ENCODE measurements around the gene ARHGAP45.

ARHGAP45 gene

DNA sequence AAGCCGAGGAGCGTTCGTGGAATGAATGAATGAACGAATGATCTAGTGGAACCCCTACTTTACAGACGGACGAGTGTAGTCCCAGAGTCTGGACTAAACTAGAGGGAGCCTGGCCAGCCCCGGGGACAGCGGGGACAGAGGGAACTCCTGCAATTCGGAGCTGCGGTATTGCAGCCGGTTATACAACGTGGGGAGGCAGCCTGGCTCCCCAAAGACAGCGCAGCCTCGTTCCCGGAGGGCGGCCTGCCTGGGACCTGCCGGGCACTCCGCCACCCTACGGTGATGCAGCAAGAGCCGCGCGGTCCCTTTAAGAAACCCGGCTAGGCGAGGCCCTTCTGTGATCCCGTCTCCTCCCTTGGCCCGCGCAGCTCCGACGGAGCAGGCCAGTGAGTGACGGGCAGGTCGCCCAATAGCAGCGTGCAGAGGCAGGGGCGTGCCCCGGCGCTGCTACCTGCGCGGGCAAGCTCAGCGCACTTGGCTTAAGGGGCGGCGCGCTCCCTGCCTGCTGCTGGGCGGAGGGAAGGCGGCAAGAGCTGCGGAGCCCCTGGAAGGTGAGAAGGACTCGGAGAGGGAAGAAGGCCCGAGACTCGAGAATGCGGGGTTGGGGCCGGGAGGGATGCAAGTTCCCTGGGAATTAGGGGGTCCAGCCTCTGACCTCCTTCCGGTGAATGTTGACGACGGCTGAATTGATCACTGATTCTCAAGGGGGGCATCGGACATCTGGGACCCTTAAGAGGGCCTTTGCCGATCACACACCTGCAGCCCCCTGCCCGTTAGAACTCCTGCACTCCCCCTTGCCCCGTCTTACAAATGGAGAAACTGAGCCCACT lies 27.1 kb upstream of the ARHGAP45 start, which contains the start of gene ABCA7:
Gene ABCA7 (plus strand): TSS at position 462 of the 830 bp plus-strand sequence. CDS start 1,255 bp downstream, outside the sequence.
- peaks cover 0 to 59% (median 54%) of the 10 kb centered on the region in 5 donors for H3K4me1 ChIP-seq (ENCODE audit: control insufficient read depth in 5 of 5, insufficient read depth in 5 of 5, low read length in 5 of 5)

DNA sequence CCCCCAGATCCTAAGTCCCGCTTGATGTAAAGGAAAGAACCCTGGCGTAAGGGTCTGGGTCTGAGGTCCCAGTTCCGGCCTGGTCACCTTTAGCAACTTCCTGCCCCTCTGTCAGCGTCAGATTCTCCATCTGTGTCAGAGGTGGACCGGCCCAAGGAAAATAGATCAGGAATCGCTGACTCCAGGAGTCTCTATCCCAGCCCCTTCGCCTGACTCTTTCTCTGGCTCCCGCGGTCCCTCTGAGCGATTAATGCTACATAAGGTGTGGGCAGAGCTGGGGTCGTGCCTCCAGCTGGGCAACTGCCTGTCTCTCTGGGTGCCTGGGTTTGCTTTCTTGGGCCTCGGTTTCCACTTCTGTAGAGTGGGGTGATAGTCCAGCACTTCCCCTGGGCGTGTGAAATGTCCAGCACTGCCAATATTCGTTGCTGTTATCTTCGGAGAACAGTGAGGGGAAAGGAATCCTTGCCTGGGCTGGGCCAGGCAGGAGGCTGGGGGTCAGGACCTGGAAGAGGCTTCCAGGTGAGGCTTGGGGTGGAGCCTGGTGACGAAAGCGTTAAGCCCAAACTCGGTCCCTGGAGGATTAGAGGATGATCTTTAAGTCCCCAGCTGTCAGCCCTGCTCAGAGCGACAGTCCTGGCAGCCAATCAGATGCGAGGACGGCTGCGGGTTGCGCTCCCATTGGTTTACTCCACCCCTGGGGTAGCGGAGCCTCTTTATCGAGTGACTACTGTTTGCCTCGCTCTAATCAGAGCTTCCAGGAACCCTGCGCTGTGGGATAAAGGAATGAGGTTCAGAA lies 26.3 kb upstream of the ARHGAP45 start:
- peak overlapping the region; percentile 65 for H3K27ac ChIP-seq (ENCODE audit: low read depth, low read length)
- H3K27me3 ChIP-seq (ENCODE audit: control insufficient read depth in 5 of 5, insufficient read depth in 4 of 5, low read length in 5 of 5), result no peaks in the 10 kb centered on the region
- peaks cover 0 to 59% (median 54%) of the 10 kb centered on the region in 5 donors for H3K4me1 ChIP-seq (ENCODE audit: control insufficient read depth in 5 of 5, insufficient read depth in 5 of 5, low read length in 5 of 5)
- no peaks in the 10 kb centered on the region for H3K9me3 ChIP-seq (ENCODE audit: control insufficient read depth in 5 of 5, low read length in 5 of 5)
- peaks cover 0 to 20% (median 10%) of the 10 kb centered on the region in 5 donors for H3K36me3 ChIP-seq (ENCODE audit: control insufficient read depth in 5 of 5, insufficient read depth in 5 of 5, low read length in 5 of 5)
- H3K4me3 ChIP-seq (ENCODE audit: low read depth in 1 of 5, low read length in 5 of 5), result peak overlapping the region; percentile 67 to 86 (median 81)
- H3K9ac ChIP-seq (ENCODE audit: low read length in 5 of 5), result peak overlapping the region in 4 of 5 donors; percentile 43 to 73 (median 64)

More for the DNA sequence above, 27.1 kb upstream of the ARHGAP45 start, which contains the start of gene ABCA7:
- Histone ChIP-seq H3K9me3 (ENCODE audit: control insufficient read depth in 5 of 5, low read length in 5 of 5) (no peaks in the 10 kb centered on the region), H3K27me3 (ENCODE audit: control insufficient read depth in 5 of 5, insufficient read depth in 4 of 5, low read length in 5 of 5) (no peaks in the 10 kb centered on the region), H3K27ac (ENCODE audit: low read depth, low read length) (peak within 1 kb of the TSS; percentile 65), H3K4me3 (ENCODE audit: low read depth in 1 of 5, low read length in 5 of 5) (peak within 1 kb of the TSS; percentile 67 to 86 (median 81)), H3K36me3 (ENCODE audit: control insufficient read depth in 5 of 5, insufficient read depth in 5 of 5, low read length in 5 of 5) (peaks cover 0 to 20% (median 15%) of the 10 kb centered on the region in 5 donors), H3K9ac (ENCODE audit: low read length in 5 of 5) (peak within 1 kb of the TSS in 4 of 5 donors; percentile 43 to 73 (median 64))

- H3K4me1 ChIP-seq (ENCODE audit: control insufficient read depth in 5 of 5, insufficient read depth in 5 of 5, low read length in 5 of 5), result peaks cover 0 to 59% (median 54%) of the 10 kb centered on the region in 5 donors
- H3K9ac ChIP-seq (ENCODE audit: low read length in 5 of 5), result peak overlapping the region in 2 of 5 donors; percentile 52 to 71
- H3K36me3 ChIP-seq (ENCODE audit: control insufficient read depth in 5 of 5, insufficient read depth in 5 of 5, low read length in 5 of 5), result peaks cover 0 to 13% (median 6%) of the 10 kb centered on the region in 5 donors
- H3K9me3 ChIP-seq (ENCODE audit: control insufficient read depth in 5 of 5, low read length in 5 of 5), result no peaks in the 10 kb centered on the region
- peak overlapping the region; percentile 11 to 86 (median 81) for H3K4me3 ChIP-seq (ENCODE audit: low read depth in 1 of 5, low read length in 5 of 5)
- no peak overlapping the region for H3K27ac ChIP-seq (ENCODE audit: low read depth, low read length)
- no peaks in the 10 kb centered on the region for H3K27me3 ChIP-seq (ENCODE audit: control insufficient read depth in 5 of 5, insufficient read depth in 4 of 5, low read length in 5 of 5)
Measured at GRCh38 chr19:1041272-1041834, 25.6 kb upstream of the ARHGAP45 start.

GRCh38 chr19:1041835-1042685 lies 24.9 kb upstream of the ARHGAP45 start:
- peak overlapping the region in 3 of 5 donors; percentile 11 to 81 (median 35) for H3K4me3 ChIP-seq (ENCODE audit: low read depth in 1 of 5, low read length in 5 of 5)
- H3K27ac ChIP-seq (ENCODE audit: low read depth, low read length), result peak overlapping the region; percentile 30
- H3K9ac ChIP-seq (ENCODE audit: low read length in 5 of 5), result no peak overlapping the region
- no peaks in the 10 kb centered on the region for H3K9me3 ChIP-seq (ENCODE audit: control insufficient read depth in 5 of 5, low read length in 5 of 5)
- no peaks in the 10 kb centered on the region for H3K27me3 ChIP-seq (ENCODE audit: control insufficient read depth in 5 of 5, insufficient read depth in 4 of 5, low read length in 5 of 5)
- peaks cover 0 to 15% (median 5%) of the 10 kb centered on the region in 5 donors for H3K36me3 ChIP-seq (ENCODE audit: control insufficient read depth in 5 of 5, insufficient read depth in 5 of 5, low read length in 5 of 5)
- peaks cover 0 to 61% (median 54%) of the 10 kb centered on the region in 5 donors for H3K4me1 ChIP-seq (ENCODE audit: control insufficient read depth in 5 of 5, insufficient read depth in 5 of 5, low read length in 5 of 5)

- Histone ChIP-seq H3K36me3 (ENCODE audit: control insufficient read depth in 5 of 5, insufficient read depth in 5 of 5, low read length in 5 of 5) (peaks cover 0 to 11% (median 5%) of the 10 kb centered on the region in 5 donors), H3K9ac (ENCODE audit: low read length in 5 of 5) (no peak overlapping the region), H3K9me3 (ENCODE audit: control insufficient read depth in 5 of 5, low read length in 5 of 5) (no peaks in the 10 kb centered on the region), H3K27me3 (ENCODE audit: control insufficient read depth in 5 of 5, insufficient read depth in 4 of 5, low read length in 5 of 5) (no peaks in the 10 kb centered on the region), H3K4me1 (ENCODE audit: control insufficient read depth in 5 of 5, insufficient read depth in 5 of 5, low read length in 5 of 5) (peaks cover 0 to 56% (median 49%) of the 10 kb centered on the region in 5 donors), H3K27ac (ENCODE audit: low read depth, low read length) (peak overlapping the region; percentile 30), H3K4me3 (ENCODE audit: low read depth in 1 of 5, low read length in 5 of 5) (peak overlapping the region in 1 of 5 donors; percentile 81)
Measured at GRCh38 chr19:1042689-1043511, 24.1 kb upstream of the ARHGAP45 start.

DNA sequence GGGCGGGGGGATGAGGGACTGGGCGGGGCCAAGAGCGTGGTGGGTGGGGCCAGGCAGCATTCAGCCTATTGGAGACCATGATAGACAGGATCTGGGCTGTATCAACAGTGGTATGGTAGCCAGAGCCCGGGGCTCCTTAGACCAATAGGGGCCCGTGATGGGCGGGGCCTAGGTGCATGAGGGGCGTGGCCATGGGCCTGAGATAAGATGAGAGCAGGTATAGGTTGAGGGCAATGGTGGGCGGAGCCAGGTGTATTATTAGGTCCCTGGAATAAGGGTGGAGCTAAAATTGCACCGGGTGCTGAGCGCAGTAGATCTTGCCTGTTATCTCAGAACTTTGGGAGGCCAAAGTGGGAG lies 21.7 kb upstream of the ARHGAP45 start:
- H3K4me3 ChIP-seq (ENCODE audit: low read depth in 1 of 5, low read length in 5 of 5), result no peak overlapping the region
- no peaks in the 10 kb centered on the region for H3K27me3 ChIP-seq (ENCODE audit: control insufficient read depth in 5 of 5, insufficient read depth in 4 of 5, low read length in 5 of 5)
- H3K4me1 ChIP-seq (ENCODE audit: control insufficient read depth in 5 of 5, insufficient read depth in 5 of 5, low read length in 5 of 5), result peaks cover 0 to 33% (median 30%) of the 10 kb centered on the region in 5 donors
- H3K9me3 ChIP-seq (ENCODE audit: control insufficient read depth in 5 of 5, low read length in 5 of 5), result no peaks in the 10 kb centered on the region
- H3K27ac ChIP-seq (ENCODE audit: low read depth, low read length), result no peak overlapping the region
- peaks cover 0 to 11% (median 5%) of the 10 kb centered on the region in 5 donors for H3K36me3 ChIP-seq (ENCODE audit: control insufficient read depth in 5 of 5, insufficient read depth in 5 of 5, low read length in 5 of 5)
- H3K9ac ChIP-seq (ENCODE audit: low read length in 5 of 5), result no peak overlapping the region

DNA sequence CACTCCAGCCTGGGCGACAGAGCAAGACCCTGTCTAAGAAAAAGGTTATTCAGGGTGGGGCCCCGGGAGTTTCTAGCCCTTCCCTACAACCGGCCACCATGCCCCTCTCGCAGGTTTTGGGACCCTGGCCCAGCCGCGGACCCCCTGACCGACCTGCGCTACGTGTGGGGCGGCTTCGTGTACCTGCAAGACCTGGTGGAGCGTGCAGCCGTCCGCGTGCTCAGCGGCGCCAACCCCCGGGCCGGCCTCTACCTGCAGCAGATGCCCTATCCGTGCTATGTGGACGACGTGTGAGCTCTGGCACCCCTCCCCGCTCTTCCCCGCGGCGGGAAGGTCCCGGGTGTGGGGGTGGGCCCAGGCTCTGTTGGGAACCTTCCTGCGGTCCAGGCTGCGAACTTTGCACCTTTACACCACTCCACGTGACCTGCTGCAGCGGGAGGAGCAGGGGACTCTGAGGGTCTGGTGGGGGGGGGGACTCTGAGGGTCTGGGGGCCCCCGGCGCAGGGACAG lies 20.8 kb upstream of the ARHGAP45 start:
- H3K27ac ChIP-seq (ENCODE audit: low read depth, low read length), result no peak overlapping the region
- no peaks in the 10 kb centered on the region for H3K27me3 ChIP-seq (ENCODE audit: control insufficient read depth in 5 of 5, insufficient read depth in 4 of 5, low read length in 5 of 5)
- H3K4me1 ChIP-seq (ENCODE audit: control insufficient read depth in 5 of 5, insufficient read depth in 5 of 5, low read length in 5 of 5), result peaks cover 0 to 24% (median 20%) of the 10 kb centered on the region in 5 donors
- peaks cover 0 to 11% (median 5%) of the 10 kb centered on the region in 5 donors for H3K36me3 ChIP-seq (ENCODE audit: control insufficient read depth in 5 of 5, insufficient read depth in 5 of 5, low read length in 5 of 5)
- H3K9me3 ChIP-seq (ENCODE audit: control insufficient read depth in 5 of 5, low read length in 5 of 5), result no peaks in the 10 kb centered on the region
- no peak overlapping the region for H3K9ac ChIP-seq (ENCODE audit: low read length in 5 of 5)
- H3K4me3 ChIP-seq (ENCODE audit: low read depth in 1 of 5, low read length in 5 of 5), result no peak overlapping the region

DNA sequence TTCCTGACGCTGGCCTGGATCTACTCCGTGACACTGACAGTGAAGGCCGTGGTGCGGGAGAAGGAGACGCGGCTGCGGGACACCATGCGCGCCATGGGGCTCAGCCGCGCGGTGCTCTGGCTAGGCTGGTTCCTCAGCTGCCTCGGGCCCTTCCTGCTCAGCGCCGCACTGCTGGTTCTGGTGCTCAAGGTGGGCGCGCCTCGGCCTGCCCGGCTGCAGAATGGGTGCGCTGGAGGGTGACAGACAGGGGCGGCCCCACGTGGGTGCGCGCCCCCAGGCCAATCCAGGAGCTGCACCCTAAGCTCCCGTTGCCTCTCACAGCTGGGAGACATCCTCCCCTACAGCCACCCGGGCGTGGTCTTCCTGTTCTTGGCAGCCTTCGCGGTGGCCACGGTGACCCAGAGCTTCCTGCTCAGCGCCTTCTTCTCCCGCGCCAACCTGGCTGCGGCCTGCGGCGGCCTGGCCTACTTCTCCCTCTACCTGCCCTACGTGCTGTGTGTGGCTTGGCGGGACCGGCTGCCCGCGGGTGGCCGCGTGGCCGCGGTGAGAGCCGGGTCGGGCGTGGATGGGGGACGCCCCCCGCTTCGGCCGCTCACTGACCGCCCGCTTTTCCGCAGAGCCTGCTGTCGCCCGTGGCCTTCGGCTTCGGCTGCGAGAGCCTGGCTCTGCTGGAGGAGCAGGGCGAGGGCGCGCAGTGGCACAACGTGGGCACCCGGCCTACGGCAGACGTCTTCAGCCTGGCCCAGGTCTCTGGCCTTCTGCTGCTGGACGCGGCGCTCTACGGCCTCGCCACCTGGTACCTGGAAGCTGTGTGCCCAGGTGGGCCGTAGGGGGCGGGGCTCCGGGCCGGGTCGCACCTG lies 19.9 kb upstream of the ARHGAP45 start:
- Histone ChIP-seq H3K4me3 (ENCODE audit: low read depth in 1 of 5, low read length in 5 of 5) (no peak overlapping the region), H3K27ac (ENCODE audit: low read depth, low read length) (no peak overlapping the region), H3K9ac (ENCODE audit: low read length in 5 of 5) (no peak overlapping the region), H3K27me3 (ENCODE audit: control insufficient read depth in 5 of 5, insufficient read depth in 4 of 5, low read length in 5 of 5) (no peaks in the 10 kb centered on the region), H3K4me1 (ENCODE audit: control insufficient read depth in 5 of 5, insufficient read depth in 5 of 5, low read length in 5 of 5) (peaks cover 0 to 15% (median 11%) of the 10 kb centered on the region in 5 donors), H3K9me3 (ENCODE audit: control insufficient read depth in 5 of 5, low read length in 5 of 5) (no peaks in the 10 kb centered on the region), H3K36me3 (ENCODE audit: control insufficient read depth in 5 of 5, insufficient read depth in 5 of 5, low read length in 5 of 5) (peaks cover 0 to 11% (median 5%) of the 10 kb centered on the region in 5 donors)

Measured in subcutaneous abdominal adipose tissue (tissue), 5 donors.